ENCODE measurements around the gene TBCK.

The TBCK gene

DNA sequence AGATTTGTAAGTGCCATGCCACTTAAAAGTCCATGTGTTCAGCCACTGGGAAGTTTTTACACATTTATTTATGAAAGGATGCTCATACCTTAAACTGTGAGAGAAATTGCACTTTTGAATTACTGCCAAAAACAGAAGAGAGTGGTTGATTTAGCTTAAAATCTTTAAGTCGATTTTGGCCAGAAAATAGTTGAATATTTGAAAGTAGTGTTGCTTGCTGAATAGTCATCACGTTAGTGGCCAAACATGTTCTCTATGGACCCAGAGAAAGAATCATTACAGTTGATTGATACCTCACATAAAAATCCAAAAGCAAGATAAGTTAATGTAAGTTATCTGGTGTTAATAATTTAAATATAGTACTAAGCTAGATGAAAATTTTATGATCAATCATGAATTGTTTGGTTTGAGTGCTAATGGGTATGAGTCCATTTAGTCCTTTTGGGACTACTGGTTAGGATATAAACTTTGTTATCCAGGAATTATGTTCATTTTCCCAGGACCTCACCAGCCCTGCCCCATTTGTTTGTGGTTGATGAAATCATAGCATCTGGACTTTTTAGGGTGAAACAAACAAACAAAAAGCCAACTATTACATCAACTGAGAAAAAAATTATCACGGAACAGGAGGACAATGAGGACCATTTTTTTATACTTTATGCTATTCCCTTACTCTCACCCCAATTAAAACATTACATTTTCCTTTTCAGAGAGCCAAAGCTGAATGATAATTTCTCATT is 46.2 kb upstream of the TBCK start:
- H3K36me3 ChIP-seq (ENCODE audit: insufficient read depth, low read length), result no peaks in the 10 kb centered on the region
- no peaks in the 10 kb centered on the region for H3K4me1 ChIP-seq (ENCODE audit: insufficient read depth, low read length, poor library complexity, severe bottlenecking)
- no peak overlapping the region for H2AFZ ChIP-seq (ENCODE audit: low read length)
- H3K27me3 ChIP-seq (ENCODE audit: insufficient read depth, low read length, poor library complexity, severe bottlenecking), result no peaks in the 10 kb centered on the region
- H3K79me2 ChIP-seq (ENCODE audit: insufficient read depth, low read length), result no peaks in the 10 kb centered on the region
- no peaks in the 10 kb centered on the region for H3F3A ChIP-seq (ENCODE audit: low read depth)
- H3K9ac ChIP-seq (ENCODE audit: low read depth, low read length, poor library complexity, severe bottlenecking), result no peak overlapping the region
- H3K4me2 ChIP-seq (ENCODE audit: low read depth, low read length, poor library complexity, severe bottlenecking), result no peak overlapping the region
- H3K9me2 ChIP-seq (replicated peaks; ENCODE audit: low read depth, low read length), result no peaks in the 10 kb centered on the region
- TF ChIP-seq EZH2phosphoT487 (IDR thresholded peaks at IDR 0.05; ENCODE audit: borderline replicate concordance), result no peak
- TF ChIP-seq, protein P1, sequence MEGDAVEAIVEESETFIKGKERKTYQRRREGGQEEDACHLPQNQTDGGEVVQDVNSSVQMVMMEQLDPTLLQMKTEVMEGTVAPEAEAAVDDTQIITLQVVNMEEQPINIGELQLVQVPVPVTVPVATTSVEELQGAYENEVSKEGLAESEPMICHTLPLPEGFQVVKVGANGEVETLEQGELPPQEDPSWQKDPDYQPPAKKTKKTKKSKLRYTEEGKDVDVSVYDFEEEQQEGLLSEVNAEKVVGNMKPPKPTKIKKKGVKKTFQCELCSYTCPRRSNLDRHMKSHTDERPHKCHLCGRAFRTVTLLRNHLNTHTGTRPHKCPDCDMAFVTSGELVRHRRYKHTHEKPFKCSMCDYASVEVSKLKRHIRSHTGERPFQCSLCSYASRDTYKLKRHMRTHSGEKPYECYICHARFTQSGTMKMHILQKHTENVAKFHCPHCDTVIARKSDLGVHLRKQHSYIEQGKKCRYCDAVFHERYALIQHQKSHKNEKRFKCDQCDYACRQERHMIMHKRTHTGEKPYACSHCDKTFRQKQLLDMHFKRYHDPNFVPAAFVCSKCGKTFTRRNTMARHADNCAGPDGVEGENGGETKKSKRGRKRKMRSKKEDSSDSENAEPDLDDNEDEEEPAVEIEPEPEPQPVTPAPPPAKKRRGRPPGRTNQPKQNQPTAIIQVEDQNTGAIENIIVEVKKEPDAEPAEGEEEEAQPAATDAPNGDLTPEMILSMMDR (conservative IDR thresholded peaks at IDR 0.05; ENCODE audit: low read length), result no peak
- no peaks in the 10 kb centered on the region for H3K9me3 ChIP-seq (ENCODE audit: insufficient read depth, low read depth, low read length)
- H3K4me3 ChIP-seq (ENCODE audit: low read length, poor library complexity, severe bottlenecking), result no peak overlapping the region
- H4K20me1 ChIP-seq (ENCODE audit: insufficient read depth, low read length, poor library complexity, severe bottlenecking), result no peaks in the 10 kb centered on the region

DNA sequence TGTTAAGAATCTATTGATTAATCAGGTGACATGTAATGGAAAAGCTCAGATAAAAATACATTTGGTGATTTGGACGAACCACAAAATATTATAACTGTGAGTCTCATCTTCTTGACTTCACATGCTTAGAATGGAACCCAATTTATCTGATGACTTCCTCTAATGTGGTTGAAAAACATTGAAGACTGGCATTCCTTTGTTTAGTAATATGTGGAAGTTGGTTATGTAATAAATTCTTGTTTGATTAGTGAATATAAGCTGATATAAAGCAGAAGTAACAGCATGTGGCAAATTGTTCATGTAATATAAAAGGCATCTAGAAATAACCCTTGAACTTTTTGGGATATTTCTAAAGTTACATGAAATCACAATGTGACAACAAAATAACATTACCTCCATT is 42.9 kb upstream of the TBCK start:
- Histone ChIP-seq H3K9me3 (ENCODE audit: insufficient read depth, low read depth, low read length) (no peaks in the 10 kb centered on the region), H3K4me1 (ENCODE audit: insufficient read depth, low read length, poor library complexity, severe bottlenecking) (no peaks in the 10 kb centered on the region), H3K4me3 (ENCODE audit: low read length, poor library complexity, severe bottlenecking) (no peak overlapping the region), H3F3A (ENCODE audit: low read depth) (no peaks in the 10 kb centered on the region), H3K4me2 (ENCODE audit: low read depth, low read length, poor library complexity, severe bottlenecking) (no peak overlapping the region), H2AFZ (ENCODE audit: low read length) (no peak overlapping the region), H3K9ac (ENCODE audit: low read depth, low read length, poor library complexity, severe bottlenecking) (no peak overlapping the region), H3K9me2 (replicated peaks; ENCODE audit: low read depth, low read length) (no peaks in the 10 kb centered on the region), H3K79me2 (ENCODE audit: insufficient read depth, low read length) (no peaks in the 10 kb centered on the region), H3K36me3 (ENCODE audit: insufficient read depth, low read length) (no peaks in the 10 kb centered on the region), H3K27me3 (ENCODE audit: insufficient read depth, low read length, poor library complexity, severe bottlenecking) (no peaks in the 10 kb centered on the region), H4K20me1 (ENCODE audit: insufficient read depth, low read length, poor library complexity, severe bottlenecking) (no peaks in the 10 kb centered on the region)
- no peak for TF ChIP-seq EZH2phosphoT487 (IDR thresholded peaks at IDR 0.05; ENCODE audit: borderline replicate concordance)
- TF ChIP-seq, protein P1 (conservative IDR thresholded peaks at IDR 0.05; ENCODE audit: low read length), result no peak

DNA sequence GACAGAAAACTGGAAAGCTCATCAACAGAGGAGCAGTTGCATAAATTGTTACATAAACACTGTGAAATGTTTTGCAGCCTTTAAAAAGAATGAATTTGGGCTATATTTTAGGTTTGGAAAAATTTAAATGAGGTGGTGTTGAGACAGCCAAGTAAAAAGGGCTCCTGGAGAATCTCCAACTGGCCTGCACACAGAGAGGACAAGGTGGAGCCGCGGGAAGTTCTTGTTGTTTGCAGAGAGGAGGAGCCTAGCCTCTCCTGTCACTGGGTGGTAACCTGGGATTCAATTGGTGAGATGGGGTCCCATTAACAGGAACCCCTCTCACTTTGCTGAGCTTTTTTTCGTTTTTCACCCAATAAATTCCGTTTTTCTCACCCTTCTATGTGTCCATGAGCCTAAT is 39.2 kb upstream of the TBCK start:
- no peaks in the 10 kb centered on the region for H3K4me1 ChIP-seq (ENCODE audit: insufficient read depth, low read length, poor library complexity, severe bottlenecking)
- no peaks in the 10 kb centered on the region for H3F3A ChIP-seq (ENCODE audit: low read depth)
- H3K9ac ChIP-seq (ENCODE audit: low read depth, low read length, poor library complexity, severe bottlenecking), result no peak overlapping the region
- peaks cover under 1% of the 10 kb centered on the region for H4K20me1 ChIP-seq (ENCODE audit: insufficient read depth, low read length, poor library complexity, severe bottlenecking)
- no peaks in the 10 kb centered on the region for H3K9me2 ChIP-seq (replicated peaks; ENCODE audit: low read depth, low read length)
- H3K27me3 ChIP-seq (ENCODE audit: insufficient read depth, low read length, poor library complexity, severe bottlenecking), result no peaks in the 10 kb centered on the region
- peaks cover 9% of the 10 kb centered on the region; the same call in 1 of the 2 replicates for H3K36me3 ChIP-seq (ENCODE audit: insufficient read depth, low read length)
- no peak overlapping the region for H3K4me3 ChIP-seq (ENCODE audit: low read length, poor library complexity, severe bottlenecking)
- no peaks in the 10 kb centered on the region for H3K9me3 ChIP-seq (ENCODE audit: insufficient read depth, low read depth, low read length)
- TF ChIP-seq EZH2phosphoT487 (IDR thresholded peaks at IDR 0.05; ENCODE audit: borderline replicate concordance), result no peak
- TF ChIP-seq, protein P1 (conservative IDR thresholded peaks at IDR 0.05; ENCODE audit: low read length), result no peak
- H3K4me2 ChIP-seq (ENCODE audit: low read depth, low read length, poor library complexity, severe bottlenecking), result no peak overlapping the region
- H3K79me2 ChIP-seq (ENCODE audit: insufficient read depth, low read length), result no peaks in the 10 kb centered on the region
- no peak overlapping the region for H2AFZ ChIP-seq (ENCODE audit: low read length)

Measured in Loucy (cell line).